HG03469 (cell line): ENCODE data around the gene GIPC2.
A peak's percentile ranks its signal among the peaks of the same experiment; 100 is the strongest.
"Not testable (repeated sequence)": the region's sequence is repeated elsewhere in the genome, so short reads cannot be mapped to it uniquely, and the experiment has no call there.

ENCODE experiments used
- ATAC-seq: cut with Tn5 transposase; IDR thresholded peaks from one replicate; pipeline ENCODE4 v1.9.1; 2021; ENCODE audit warnings: mild to moderate bottlenecking, moderate library complexity, moderate number of reproducible peaks; ENCODE audit not compliant: unreplicated experiment

The GIPC2 gene

DNA sequence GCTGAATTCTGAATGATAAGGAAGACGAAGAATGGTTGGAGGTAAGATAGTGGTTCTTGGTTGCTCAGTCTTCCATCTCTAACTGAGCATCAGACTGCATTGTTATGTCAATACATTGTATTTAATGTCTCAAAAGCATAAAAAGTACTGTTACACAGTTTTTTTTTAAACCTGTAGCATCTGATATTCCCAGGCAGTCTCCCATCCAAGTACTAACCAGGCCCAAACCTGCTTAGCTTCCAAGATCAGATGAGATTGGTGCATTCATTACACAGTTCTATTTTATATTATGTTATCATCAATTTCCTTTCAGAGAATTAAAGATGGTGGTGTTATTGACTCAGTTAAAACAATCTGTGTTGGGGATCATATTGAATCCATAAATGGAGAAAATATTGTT, 48.9 kb downstream of the GIPC2 start:
- no peak for ATAC-seq

DNA sequence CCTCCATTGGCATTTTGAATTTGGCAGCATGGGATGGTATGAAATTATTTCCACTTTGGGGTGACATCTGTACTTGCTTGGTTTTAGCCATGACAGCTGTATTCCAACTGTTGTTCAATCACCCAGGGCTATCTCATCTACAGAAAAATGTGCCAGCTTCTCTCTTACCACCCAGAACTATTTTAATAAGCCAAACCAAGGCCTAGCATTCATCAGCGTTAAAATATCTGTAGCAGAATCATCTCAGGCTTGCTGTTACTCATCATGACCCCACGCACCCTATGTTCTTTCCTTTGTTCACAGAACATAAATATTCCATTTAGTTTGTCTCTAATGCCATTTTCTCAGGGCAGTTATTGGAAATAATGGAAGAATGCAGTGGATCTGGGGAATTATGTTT, 49.8 kb downstream of the GIPC2 start:
- ATAC-seq: no peak

DNA sequence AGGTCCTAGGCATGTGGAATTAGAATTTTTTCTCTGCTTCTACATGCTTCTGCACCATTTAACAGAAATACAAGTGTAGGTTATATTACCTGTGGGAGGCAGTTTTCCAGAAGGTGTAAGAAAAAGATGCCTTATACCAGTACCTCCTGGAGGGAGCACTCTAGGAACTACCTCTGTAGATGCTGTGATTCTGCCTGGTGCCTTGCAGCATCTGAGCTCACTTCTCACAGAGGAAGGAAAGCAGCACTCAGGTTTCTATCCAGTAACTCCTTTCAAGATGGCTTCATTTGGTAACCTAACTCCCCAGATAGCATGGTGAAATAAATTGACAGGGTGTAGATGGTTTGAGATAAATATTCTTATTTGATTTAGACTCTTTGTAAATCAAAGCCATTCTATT, 50.3 kb downstream of the GIPC2 start:
- no peak for ATAC-seq

DNA sequence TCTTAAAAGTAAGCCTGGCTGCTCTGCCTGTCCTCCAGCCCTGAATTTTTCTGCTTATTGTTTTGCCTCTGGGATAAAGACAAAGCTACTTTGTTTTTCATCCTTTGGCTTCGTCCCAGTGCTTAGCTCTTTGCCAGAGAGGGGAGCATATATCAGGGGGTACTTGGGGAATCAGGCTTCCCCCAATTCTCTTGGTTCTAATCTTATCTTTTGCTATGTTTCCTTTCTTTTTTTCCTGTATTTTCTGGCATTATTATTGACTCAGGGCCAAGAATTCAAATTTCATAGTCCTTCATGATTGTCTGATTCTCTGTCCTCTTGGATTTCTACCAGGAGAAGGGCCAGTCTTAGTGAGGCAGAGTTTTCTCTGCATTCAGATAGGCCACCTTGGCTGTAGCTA, 51.2 kb downstream of the GIPC2 start:
- no peak for ATAC-seq

DNA sequence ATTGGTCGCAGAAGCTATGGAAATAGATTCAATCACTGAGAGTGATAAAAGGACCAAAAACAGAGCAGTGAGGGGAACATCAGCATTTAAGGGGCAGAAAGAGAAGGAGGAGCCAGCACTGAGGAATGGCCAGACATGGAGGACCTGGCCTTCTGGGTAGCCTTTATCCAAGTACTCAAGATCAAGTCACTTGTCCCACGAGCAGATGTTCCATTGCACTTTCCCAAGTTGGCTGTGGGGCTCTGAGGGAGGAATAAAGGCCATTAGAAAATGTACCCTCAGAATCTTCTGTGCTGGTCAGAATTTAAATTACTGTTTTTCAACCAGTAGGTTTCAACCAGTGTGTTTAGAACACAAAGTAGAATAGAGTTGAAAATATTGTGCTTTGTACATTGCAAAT, 55.3 kb downstream of the GIPC2 start:
- no peak for ATAC-seq

DNA sequence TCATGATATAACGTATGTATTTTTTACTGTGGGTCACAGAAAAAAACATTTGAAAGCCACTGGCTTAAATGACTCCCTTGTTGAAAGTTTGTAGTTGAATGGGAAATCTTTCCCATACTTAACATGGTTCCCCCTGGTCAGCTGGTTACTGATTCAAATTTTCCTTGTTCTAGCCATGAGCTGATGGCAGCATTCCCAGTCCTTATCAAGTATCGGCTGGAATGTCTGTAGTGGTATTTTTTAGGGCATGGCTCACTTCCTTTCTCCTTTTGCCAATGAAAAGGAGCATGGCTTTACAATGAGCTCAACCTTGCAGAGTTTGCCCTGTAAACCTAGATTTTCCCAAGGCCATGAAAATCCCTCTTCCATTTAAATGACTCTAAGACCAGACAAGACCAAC, 55.7 kb downstream of the GIPC2 start:
- ATAC-seq: no peak

DNA sequence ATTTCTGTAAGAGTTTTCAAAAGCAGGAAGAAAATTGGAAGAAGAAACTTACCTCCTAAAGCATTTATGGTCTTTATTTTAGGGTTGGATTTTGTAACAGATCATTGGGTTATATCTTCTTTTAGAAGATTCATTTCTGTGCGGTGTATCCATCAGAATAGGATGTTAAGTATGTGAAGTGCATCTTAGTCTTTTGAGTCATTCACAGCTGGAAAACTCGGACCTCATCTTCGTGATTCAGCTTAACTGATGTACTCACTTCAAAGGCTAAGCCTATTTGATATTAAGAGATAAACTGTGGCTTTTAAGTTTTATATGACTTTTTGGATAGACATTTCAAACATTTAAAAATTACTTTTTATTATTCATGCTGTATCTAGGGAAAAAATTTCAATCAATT, 56.3 kb downstream of the GIPC2 start:
- ATAC-seq: no peak

DNA sequence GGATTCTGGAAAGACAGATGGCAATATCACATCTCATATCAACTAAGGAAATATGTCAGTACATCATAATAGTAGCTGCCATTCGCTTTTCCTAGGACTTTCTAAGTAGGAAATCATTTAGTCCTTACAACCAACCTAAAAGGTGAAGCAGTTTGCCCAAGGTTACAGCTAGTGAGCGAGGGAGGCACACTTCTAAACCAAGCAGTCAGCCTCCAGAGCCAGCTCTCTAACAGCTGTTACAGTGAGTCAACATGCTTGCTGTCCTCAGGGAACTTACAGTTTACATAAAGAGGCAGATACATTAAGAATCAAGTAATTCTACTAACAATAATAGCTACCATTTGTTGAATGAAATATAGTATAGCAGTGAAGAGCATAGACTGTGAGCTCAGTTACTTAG, 57.1 kb downstream of the GIPC2 start:
- no peak for ATAC-seq

DNA sequence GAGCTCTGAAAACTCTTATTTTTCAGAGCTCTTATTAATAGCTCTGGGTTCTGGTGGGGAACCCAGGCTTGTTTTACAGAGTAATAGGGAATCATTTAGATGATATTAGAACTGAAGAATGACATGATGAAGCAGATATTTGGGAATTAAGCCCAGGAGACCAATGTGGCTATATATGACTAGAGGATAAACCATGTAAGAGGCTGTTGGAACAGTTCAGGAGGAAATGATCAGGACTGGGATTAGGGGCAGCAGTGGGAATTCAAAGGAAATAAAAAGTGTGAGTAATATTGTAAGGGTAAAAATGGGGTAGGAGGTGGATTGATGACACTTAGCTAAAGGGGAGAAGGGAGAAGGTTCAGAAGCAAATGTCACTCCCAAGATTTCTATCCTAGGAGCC, 58.6 kb downstream of the GIPC2 start:
- ATAC-seq: no peak

DNA sequence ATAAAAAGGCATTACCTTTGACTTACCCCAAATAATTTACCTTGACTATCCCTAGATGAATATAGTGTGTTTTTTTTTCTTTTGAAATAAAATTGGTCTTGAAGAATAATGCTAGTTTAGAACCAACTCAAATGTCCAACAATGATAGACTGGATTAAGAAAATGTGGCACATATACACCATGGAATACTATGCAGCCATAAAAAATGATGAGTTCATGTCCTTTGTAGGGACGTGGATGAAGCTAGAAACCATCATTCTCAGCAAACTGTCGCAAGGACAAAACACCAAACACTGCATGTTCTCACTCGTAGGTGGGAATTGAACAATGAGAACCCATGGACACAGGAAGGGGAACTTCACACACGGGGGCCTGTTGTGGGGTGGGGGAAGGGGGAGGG, 63.9 kb downstream of the GIPC2 start:
- not testable (repeated sequence) for ATAC-seq

DNA sequence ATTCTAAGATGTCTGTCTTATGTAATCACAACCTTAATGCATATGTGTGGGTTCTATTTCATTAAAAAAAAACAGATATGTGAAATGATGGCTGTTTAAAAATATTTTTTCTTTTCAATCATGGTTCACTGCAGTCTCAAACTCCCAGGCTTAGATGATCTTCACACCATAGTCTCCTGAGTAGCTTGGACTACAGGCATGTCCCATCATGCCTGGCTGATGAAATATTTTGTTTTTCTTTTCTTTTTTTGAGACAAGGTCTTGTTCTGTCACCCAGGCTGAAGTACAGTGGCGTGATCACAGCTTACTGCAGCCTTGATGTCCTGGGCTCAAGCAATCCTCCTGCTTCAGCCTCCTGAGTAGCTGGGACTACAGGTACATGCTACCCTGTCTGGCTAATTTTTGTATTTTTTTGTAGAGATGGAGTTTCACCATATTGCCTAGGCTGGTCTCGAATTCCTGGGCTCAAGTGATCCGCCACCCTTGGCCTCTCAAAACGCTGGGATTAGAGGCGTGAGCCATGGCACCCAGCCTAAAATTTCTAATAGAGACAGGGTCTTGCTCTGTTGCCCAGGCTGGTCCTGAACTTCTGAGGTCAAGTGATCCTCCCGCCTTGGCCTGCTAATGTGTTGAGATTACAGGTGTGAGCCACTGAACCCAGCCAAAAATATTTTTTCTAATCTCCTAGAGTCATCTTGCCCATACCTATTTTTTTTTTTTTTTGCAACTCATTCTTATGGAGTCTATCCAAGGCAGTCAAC, 67.6 kb downstream of the GIPC2 start:
- ATAC-seq: no peak

DNA sequence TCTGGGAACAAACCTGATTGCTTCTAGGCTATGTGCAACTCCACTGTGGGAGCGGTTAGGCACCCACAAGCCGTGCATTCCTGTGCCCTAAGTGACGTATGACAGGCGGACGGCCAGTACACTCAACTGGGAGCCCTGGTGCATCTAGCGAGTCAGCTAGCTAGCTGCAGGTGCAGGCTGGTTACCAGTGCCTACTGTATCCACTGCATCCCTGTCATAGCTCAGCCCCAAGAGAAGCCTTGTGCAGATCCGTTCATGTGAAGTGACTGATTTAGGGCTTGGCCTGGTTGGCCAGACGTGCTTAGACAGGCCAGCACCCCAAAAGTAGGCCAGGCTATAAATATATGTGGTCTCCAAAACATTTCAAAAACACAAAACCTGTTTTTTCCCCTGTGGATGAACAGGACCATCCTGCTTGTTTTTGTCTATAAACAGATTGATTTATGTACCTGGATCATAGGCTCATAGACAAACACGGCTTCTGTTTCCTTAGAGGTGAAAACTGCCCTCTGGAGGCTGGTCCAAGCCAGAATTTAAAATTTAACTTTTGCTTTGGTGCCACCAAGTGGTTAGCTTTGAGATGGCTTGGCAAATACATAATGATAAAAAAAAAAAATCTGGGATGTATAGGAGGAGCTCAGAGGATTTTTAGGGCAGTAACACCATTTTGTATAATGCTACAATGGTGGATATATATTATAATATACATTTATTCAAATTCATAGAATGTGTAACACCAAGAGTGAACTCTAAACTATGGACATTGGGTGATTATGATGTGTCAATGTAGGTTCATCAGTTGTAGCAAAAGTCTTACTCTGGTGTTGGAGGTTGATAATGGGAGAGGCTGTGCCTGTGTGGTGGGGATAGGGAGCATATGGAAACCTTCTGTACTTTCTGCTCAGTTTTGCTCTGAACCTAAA, 68.5 kb downstream of the GIPC2 start:
- peak; percentile 85 for ATAC-seq

DNA sequence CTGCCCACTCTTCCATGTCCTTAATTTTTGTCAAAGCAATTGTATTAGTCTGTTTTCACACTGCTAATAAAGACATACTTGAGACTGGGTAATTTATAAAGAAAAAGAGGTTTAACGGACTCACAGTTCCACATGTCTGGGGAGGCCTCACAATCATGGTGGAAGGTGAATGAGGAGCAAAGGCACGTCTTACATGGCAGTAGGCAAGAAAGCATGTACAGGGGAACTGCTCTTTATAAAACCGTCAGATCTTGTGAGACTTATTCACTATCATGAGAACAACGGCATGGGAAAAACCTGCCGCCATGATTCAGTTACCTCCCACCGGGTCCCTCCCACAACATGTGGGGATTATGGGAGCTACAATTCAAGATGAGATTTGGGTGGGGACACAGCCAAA, 74.7 kb downstream of the GIPC2 start:
- ATAC-seq: not testable (repeated sequence)

DNA sequence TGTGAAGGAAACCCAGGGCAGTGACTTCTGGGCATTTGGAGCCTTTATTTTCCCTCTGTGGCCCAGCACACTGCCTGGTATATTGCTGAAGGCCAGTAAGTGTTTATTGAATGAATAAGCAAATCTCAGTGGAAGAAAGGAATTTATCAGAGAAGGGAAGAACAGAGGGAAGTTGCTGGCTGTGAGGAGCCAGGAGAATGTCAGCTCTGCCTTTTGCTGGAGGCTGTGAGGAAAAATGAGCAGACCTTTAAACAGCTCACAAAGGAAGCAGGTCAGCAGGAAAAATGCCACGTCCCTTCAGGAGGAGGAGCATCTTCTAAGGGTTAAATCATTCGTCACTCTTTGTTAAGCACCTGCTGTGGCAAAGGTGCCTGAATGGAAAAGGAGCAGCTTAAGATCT, 75.9 kb downstream of the GIPC2 start:
- no peak for ATAC-seq

DNA sequence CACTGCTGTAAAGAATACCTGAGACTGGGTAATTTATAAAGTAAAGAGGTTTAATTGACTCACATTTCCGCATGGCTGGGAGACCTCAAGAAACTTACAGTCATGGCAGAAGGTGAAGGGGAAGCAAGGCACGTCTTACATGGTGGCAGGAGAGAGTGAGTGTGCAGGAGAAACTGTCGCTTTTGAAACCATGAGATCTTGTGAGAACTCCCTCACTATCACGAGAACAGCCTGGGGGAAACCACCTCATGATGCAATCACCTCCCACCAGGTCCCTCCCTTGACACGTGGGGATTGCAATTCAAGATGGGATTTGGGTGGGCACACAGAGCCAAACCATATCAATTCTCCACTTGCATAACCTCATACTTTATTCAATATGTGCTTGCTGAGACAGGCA, 76.6 kb downstream of the GIPC2 start:
- no peak for ATAC-seq

DNA sequence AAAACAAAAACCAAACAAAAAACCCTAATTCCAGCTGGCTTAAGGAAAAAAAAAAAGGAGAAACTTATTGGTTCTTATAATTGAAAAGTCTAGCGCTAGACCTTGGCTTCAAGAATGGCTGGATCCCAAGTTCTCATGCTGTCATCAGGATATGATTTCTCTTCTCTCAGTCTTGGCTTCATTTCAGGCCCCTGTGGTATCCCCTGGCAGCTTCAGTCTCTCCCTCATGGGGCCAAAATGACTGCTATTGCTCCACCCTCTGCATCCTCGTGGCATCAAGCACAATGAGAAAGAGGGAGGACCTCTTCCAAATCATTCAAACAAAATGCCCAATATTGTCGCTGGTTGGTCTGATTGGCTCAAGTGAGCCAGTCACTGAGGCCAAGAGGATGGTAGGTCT, 80.7 kb downstream of the GIPC2 start:
- ATAC-seq: no peak

DNA sequence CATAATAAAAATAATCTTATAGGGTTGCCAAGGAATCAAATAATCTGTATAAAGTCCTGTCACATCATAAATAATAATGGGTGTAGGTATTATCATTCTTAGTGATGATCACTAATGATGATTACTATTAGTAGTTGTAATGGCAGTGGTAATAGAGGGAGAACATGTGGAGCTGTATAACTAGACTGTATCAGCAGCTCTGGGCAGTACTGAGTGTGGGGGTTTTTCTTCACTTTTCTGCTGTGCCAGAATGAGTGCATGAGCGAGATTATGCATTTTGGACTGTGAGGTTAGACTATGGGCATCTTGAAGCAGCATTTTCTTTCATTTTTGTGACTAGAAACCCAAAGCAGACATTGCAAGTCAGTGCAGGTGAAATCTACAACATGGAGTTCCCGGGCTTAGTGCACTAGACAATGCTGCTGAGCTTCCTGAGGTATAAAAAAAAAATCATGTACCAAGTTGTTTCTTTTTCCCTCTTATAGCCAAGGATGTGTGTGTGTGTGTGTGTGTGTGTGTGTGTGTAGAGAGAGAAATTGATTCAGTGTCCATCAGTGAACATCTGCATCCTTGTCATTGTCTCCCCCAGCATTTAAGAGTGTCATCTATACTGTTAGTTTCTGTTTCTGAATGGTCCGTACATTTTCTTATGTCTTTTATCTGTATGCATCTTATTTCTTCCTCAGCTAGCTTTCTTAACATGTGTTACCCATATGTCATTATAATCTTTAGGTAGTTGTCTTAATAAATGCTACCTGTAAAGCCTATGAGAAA, 86.6 kb downstream of the GIPC2 start:
- no peak for ATAC-seq

DNA sequence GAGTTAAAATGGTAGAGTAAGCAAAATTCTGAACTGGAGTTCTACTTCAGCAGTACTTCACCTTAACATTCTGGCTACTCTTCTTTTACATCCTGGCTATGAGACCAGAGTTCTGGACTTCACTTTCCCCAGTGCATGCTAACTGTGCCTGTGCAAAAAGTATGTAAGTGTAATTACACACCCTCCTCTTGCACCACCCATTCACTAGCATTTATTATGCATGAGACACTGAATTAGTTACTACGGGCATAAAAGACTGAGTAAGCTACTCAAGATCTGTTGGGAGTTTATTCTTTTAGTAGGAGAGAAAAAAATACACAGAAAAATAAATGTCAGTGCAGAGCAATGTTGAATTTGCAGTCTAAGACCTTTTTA, 87.2 kb downstream of the GIPC2 start:
- ATAC-seq: no peak

DNA sequence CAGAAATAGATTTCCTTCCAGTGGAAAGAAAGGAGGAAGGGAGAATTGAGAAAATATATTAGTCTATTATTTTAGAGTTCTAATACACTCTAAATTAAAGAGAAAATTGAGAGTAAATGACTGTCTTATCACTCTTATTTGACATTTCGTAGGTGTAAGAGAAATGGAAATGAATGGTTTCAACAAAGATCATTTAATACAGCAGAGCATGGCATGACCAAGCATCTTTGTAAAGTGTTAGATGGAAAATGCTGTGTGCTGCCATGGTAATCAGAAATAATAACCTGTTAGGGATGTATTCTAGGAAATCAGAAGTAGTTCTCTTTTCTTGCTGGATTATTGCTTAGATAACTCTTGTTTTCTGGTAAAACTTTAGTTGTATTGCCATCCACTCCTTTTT, 90.9 kb downstream of the GIPC2 start:
- no peak for ATAC-seq

DNA sequence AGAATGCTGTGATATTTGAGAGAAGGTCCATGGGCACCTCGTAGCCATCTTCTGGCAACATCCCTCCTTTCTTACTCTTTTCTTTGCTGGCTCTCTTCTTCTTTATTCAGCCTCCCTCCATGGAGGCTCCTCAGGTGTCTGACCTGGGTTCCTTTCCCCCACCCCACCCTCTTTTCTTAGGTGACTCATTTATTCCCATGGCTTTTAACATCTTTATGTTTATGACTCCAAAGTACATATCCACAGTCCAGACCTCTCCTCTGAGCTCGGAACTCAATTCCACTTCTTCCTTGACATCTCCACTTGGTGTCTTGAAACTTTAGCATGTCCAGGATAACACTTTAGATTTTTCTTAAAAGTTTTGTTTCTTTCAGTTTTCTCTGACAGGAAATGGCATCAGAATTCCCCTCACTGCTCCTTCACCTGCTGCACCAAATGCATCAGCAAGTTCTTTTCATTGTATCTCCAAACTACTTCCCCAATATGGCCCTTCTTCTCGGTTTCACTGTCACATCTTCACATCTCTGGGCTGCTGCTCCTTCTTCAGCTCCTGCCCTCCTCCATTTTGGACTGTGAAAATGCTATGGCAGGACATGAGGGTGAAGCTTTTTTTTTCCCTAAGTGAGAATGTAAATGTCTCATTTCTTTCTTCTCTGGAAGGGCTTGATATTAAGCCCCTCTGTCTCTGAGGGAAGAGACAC, 95.9 kb downstream of the GIPC2 start:
- ATAC-seq: no peak

DNA sequence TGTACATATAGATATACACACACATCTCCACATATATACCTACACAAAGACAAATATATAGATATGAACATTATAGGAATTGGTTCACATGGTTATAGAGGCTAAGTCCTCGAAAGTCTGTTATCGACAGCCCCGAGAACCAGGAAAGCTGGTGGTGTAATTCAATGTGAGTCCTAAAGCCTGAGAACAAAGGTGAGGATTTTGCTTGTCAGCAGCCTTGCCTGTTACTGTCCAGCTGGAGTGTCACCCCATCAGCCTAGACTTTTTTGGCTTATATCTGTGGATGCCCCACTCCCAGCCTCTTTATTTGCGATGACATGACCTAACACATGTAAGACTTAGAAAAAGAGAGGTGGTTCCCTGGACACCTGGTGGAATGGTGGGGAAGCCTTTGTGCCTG, 97.0 kb downstream of the GIPC2 start:
- no peak for ATAC-seq
